Uterus (tissue), 2 donors: ENCODE data around the gene STK25.

Experiments used
- CTCF ChIP-seq, 4 experiments: fragments of 200-600 bp in 2 of 4; fragments of 450-650 bp in 2 of 4; sonication (generic) in 2 of 4; IDR thresholded peaks; one replicate each; pipeline ENCODE4 v1.5.1; 2016 to 2019; ENCODE audit warnings: antibody characterized with exemption in 4 of 4, mild to moderate bottlenecking in 2 of 4, moderate library complexity in 1 of 4
- POLR2A ChIP-seq, 2 donors: fragments of 450-650 bp; IDR thresholded peaks; one replicate each; pipeline ENCODE4 v1.6.1; 2016; ENCODE audit warnings: antibody characterized with exemption in 2 of 2, mild to moderate bottlenecking in 1 of 2, moderate library complexity in 1 of 2

- TF ChIP-seq CTCF (IDR thresholded peaks at IDR 0.05) (no peak), POLR2A (IDR thresholded peaks at IDR 0.05) (no peak)
Observed at GRCh38 chr2:241541564-241542277, 33.3 kb upstream of the STK25 start.
